ENCODE results near the gene WDR73.
A peak's percentile ranks its signal among the peaks of the same experiment; 100 is the strongest.

- TF ChIP-seq CTCF (optimal IDR thresholded peaks at IDR 0.05 in 1 of 3, IDR thresholded peaks at IDR 0.05 in 1 of 3, conservative IDR thresholded peaks at IDR 0.05 in 1 of 3; ENCODE audit: extremely low read depth in 1 of 3, insufficient read depth in 2 of 3, low read length in 3 of 3) (peak; percentile 30 to 70 (median 47)), EZH2 (IDR thresholded peaks at IDR 0.05; ENCODE audit: low read length) (no peak)
Measured at GRCh38 chr15:84658080-84658787, 4.2 kb upstream of the WDR73 start, which contains the start of gene NMB.
